ENCODE data around the gene CISD3.

DNA sequence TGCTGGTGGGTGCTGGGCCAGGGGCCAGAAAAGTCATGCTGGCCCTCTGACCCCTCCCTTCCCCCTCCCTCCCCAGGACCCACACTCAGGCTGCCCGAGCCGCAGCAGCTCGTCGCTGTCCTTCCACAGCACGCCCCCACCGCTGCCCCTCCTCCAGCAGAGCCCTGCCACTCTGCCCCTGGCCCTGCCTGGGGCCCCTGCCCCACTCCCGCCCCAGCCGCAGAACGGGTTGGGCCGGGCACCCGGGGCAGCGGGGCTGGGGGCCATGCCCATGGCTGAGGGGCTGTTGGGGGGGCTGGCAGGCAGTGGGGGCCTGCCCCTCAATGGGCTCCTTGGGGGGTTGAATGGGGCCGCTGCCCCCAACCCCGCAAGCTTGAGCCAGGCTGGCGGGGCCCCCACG is 8.3 kb upstream of the CISD3 start:
- TF ChIP-seq, protein P1, sequence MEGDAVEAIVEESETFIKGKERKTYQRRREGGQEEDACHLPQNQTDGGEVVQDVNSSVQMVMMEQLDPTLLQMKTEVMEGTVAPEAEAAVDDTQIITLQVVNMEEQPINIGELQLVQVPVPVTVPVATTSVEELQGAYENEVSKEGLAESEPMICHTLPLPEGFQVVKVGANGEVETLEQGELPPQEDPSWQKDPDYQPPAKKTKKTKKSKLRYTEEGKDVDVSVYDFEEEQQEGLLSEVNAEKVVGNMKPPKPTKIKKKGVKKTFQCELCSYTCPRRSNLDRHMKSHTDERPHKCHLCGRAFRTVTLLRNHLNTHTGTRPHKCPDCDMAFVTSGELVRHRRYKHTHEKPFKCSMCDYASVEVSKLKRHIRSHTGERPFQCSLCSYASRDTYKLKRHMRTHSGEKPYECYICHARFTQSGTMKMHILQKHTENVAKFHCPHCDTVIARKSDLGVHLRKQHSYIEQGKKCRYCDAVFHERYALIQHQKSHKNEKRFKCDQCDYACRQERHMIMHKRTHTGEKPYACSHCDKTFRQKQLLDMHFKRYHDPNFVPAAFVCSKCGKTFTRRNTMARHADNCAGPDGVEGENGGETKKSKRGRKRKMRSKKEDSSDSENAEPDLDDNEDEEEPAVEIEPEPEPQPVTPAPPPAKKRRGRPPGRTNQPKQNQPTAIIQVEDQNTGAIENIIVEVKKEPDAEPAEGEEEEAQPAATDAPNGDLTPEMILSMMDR (IDR thresholded peaks at IDR 0.05): no peak
- no peak for TF ChIP-seq EZH2 (IDR thresholded peaks at IDR 0.05; ENCODE audit: borderline replicate concordance, insufficient read depth, low read depth, low read length, poor library complexity, severe bottlenecking)
